GM19328 (cell line): Measurements from ENCODE around the gene FBXO42.

Experiments used
- ATAC-seq: cut with Tn5 transposase; IDR thresholded peaks from one replicate; pipeline ENCODE4 v1.9.1; 2021; ENCODE audit warnings: mild to moderate bottlenecking, moderate library complexity; ENCODE audit not compliant: unreplicated experiment

FBXO42 gene

DNA sequence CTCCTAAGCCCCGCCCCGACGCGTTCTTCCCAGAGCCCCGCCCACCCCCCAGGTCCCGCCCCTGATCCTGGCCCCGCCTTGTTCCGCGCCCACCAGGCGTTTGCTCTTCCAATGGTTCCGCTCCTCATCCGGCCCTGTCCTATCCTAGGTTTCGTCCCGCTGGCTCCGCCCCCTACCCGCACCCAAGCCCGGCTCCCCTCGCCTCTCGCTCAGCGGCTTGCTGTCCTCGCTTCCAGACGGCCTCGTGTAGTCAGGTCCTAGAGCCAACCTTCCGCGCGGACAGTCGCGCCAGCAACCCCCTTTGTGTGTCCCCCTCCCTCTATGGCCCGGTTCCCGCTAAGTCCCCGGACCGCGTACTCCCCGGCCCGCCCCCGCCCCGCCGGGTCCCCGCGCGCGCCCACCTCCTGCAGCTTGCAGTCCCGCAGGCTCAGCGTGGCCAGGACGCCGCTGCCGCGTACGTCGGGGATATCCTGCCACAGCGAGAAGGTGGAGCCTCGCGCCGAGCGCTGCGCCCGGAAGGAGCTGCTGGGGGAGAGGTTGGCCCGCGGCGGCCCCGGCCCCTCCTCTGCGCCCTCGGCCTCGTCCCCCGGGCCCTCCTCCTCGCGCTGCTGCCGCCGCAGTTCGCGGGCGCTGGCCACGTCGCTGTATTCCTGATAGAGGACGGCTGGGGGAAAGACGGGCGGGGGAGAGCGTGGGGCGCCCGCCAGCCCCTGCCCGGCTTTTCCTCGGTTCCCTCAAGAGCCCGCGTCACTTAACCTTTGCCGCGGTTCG lies 145.5 kb downstream of the FBXO42 start:
- ATAC-seq: peak; percentile 75

DNA sequence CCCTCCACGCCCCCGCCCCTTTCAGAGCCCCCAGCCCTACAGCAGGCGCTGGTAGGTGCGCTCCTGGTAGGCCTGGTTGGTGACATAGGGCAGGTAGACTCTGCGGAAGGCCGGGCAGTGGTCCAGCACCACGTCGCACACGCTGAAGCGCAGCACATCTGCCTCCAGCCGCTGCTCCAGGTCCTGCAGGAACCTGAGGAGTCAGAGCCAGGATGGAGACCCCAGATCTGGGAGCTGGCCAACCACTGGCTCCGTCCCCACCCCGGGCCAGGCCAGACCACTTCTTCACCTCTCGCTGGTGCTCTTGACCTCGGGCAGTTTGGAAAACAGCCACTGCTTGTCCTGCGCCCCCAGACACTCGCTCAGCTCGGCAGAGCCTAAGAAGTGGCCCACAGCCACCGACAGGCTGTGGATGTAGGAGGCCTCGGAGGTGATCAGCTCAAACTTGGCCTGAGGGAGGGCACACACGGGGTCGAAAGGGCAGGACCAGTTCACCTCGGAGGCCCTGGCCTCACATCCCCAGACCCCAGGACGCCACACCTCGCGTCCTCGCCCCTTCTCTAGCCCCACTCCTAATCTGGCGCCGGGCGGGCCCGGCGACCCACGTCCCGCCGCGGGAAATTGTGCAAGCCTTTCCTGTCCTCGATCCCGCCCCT lies 146.3 kb downstream of the FBXO42 start:
- no peak for ATAC-seq

DNA sequence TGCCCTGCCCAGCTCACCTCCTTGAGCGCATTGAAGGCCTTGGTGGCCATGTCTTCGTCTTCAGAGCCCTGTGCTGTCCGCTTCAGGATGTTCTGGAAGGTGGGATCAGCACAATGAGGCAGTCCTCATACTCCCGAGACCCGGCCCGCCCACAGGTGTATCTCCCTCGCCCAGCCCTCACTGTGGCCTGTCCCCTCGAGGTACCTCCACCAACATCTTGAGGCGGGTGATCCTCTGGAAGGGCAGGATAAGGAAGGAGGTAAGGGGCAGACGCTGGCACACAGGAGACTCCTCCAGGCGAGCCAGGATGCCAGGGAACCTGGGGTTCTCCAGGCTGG lies 147.0 kb downstream of the FBXO42 start:
- no peak for ATAC-seq

DNA sequence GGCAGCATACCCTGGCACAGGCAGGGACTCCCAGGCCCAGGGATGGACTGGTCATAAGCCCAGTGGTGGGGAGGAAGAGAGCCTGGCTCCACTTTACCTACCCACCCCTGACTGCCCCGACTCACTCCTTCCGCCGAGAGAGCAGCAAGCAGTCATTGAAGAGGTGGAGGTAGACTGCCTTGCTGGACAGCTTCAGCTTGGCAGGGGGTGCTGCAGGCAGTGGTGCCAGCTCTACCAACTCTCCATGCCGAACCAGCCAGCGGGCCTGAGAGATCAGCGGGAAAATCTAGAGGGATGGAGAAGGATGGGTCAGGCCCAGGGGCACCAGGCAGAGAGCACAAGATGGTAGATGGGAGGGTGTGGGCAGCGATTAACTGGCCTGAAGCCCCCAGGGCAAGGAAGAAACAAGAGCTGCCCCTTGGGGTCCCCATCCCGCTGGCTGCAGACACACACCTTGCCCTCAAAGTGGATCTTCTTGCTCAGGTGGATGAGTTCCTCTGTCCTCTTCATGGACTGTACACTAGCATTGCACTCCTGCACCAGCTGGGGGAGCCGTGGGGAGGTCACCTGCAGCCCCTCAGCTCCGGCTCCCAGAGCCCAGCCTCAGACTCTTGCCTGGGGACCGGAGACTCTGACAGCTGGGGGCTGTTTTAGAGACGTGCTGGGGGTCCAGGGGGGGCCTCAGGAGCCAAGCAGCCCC lies 147.5 kb downstream of the FBXO42 start:
- ATAC-seq: no peak

DNA sequence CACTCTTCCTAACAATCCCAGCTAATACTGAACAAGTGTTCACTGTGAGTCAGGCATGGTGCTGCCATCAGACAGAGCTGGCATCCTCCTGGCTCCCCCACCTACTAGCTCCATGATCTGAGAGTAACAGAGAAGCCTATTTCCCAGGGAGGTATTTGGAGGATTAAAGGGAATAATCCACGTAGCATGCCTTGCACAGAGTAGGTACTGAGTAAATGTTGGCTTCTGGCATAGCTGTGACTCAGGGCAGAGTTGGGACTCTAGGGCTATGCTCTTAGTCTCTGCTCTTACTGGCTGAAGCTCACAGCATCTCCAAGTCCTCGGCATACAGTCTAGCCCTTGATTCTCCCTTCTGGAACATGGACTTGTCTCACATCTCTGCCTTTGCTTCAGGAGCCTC lies 148.1 kb downstream of the FBXO42 start:
- no peak for ATAC-seq

DNA sequence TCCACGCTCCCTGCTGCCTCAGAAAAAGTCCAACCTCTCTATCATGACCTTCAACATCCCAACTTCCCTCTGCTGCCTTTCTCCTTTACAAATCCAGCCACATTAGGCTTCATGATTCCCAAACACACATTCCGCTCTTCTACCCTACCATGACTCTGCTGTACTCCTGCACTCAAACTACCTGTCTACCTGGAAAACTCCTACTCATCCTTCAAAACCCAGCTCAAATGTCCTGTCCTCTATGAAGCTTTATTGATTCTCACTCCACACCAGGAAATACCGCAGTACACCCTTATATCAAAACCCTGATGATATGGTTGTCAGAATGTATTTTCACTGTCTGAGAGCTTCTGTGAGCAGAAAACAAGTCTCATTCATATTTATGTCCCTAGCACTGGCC lies 148.7 kb downstream of the FBXO42 start:
- no peak for ATAC-seq

DNA sequence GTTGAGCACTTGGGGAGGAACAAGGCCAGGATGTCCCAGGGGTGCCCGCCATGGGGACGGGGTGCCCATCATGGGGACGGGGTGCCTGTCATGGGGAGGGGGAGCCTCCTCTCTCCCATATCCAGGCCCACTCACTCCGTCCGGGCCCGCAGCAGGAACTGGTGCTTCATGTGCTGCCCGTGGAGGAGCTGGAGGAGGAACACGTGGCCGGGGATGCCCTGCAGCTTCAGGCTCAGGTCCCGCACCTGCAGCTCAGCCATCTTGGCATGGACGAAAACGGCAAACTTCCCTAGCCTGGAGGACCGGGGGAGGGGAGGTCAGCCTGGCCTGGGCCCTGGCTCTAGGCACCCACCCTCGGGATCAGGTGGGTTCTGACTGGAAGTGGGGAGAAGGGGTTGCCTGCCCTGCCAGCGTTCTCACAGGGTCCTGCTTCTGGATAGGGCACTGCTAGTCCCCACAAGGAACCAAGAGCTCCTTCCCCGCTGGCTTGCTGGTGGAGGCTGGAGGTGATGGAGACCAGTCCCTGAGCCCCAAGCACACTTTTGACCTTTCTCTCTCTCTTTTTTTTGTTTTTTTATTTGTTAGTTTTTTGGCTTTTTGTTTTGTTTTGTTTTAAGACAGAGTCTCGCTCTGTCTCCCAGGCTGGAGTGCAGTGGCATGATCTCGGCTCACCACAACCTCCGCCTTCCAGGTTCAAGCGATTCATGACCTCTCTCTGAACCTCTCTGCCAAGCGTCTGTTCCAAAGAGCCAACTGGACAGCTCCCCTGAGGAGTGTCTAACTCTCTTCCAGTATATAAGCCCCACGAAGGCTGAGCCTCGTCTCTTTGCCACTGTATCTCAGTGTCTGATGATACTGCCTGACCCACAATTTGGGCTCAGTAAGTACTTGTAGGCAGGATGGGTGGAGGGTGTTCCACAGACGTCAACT lies 149.7 kb downstream of the FBXO42 start:
- ATAC-seq: no peak

DNA sequence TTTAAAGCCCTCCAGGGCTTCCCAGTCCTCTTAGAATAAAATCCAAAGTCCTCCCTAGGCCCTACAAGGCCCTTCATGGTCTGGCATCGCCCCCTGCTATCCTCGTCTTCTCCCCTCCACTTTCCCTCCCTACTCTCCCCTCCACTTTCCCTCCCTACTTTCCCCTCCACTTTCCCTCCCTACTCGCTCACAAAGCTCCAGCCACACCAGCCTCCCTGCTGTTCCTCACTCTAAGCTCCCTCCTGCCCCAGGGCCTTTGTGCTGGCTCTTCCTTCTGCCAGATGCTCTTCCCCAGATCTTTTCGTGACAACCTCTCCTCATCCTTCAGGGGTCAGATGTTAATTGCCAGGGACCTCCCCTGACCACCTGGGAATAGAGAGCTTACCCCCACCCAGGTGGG lies 152.6 kb downstream of the FBXO42 start:
- no peak for ATAC-seq

DNA sequence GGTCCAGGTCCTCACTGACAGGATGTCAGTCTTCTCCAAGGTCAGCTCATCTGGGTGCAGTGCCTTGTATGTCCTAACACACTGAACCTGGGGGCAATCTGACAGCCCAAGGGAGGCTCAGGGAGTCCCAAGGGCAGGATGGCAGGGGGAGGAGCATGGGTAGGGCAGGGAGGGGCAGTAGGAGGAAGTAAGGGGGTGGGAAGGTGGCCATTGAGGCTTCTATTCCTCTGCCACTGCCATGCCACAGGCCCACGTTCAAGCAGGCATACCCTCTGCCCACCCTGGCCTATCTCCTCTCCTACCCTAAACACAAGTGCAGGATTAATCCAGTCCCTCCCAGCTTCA lies 153.2 kb downstream of the FBXO42 start:
- ATAC-seq: no peak

DNA sequence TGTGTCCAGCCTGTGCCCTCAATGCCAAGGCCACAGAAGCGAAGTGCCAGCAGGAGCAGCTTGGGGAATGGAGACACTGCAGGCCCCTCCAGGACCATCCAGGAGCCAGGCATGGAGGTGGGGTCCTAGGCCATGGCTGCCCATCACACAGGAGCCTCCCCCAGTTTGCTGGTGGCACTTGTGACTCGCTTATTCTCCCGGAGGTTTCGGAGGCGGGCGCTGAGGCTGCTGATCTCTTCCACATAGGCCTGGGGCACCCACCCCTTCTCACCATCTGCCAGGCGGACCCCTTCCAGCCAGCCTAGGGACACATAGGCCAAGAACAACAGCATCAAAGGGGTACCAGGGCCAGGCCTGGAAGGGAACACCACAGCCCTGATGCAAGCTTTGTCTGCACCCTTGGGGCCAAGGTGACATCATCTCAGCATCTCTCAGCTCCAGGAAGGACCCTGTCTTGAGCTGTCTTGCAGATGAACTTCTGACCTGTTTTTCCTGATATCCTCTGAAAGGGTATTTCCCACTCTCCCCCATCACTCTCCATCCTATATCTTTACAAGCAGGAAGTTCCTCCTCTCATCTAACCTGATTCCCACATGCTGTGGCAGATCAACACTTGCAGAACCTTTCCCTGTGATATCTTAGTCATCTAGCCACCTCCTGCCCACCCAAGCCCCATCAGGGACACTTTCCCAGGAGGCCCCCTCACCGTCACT lies 153.7 kb downstream of the FBXO42 start:
- no peak for ATAC-seq

DNA sequence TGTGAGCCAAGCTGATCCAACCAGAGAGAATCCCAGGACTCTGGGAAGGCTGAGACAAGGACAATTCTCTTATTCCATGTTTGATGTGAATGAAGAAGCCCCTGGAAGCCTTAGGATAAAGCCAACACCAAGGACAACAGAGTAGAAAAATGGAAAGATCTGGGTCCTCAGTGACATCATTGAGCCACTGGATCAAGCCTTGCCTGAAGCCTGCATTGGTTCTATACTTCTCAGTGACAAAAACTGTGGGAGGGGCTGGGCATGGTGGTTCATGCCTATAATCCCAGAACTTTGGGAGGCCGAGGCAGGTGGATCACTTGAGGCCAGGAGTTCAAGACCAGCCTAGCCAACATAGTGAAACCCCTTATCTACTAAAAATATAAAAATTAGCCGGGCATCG lies 155.4 kb downstream of the FBXO42 start:
- ATAC-seq: no peak
